ENCODE measurements around the gene CRY2. TPM values are rescaled to one million over a fixed set of nuclear protein-coding genes. Genes with fewer than 3 reads are reported as not detected.

CRY2 gene
- total and polyA plus RNA-seq, 4 donors: 16.7 to 72.9 (median 33.0) TPM

- H3K36me3 ChIP-seq (ENCODE audit: control insufficient read depth in 4 of 4, insufficient read depth in 3 of 4, low read depth in 1 of 4, low read length in 3 of 4): no peaks in the 10 kb centered on the region
- H3K9me3 ChIP-seq (ENCODE audit: control insufficient read depth in 4 of 4, low read length in 3 of 4): no peaks in the 10 kb centered on the region
- no peak for DNase-seq (ENCODE audit: low spot score)
- WGBS: under 1% methylated on average over 16 of the region's 16 CpGs
- TF ChIP-seq CTCF (IDR thresholded peaks at IDR 0.05; ENCODE audit: low read depth, low read length, missing input control): peak; percentile 10
- no peak for TF ChIP-seq EGR1 (IDR thresholded peaks at IDR 0.05; ENCODE audit: low read depth in 2 of 2)
- no peak for TF ChIP-seq ZBTB33 (IDR thresholded peaks at IDR 0.05)
- no peak for TF ChIP-seq FOXA1 (IDR thresholded peaks at IDR 0.05)
- TF ChIP-seq HNF4G (IDR thresholded peaks at IDR 0.05): no peak
- peak overlapping the region; percentile 94 for H3K9ac ChIP-seq (ENCODE audit: low read depth in 1 of 2, low read length in 2 of 2)
- peaks cover 16 to 85% (median 67%) of the 10 kb centered on the region in 4 donors for H3K4me1 ChIP-seq (ENCODE audit: control insufficient read depth in 4 of 4, insufficient read depth in 4 of 4, low read length in 3 of 4)
- H3K27me3 ChIP-seq (ENCODE audit: control insufficient read depth in 4 of 4, insufficient read depth in 4 of 4, low read length in 3 of 4): no peaks in the 10 kb centered on the region
- H3K27ac ChIP-seq (ENCODE audit: low read depth in 1 of 2, low read length in 2 of 2): peak overlapping the region; percentile 87 to 95
- H3K4me3 ChIP-seq (ENCODE audit: low read depth in 1 of 3, low read length in 3 of 3): peak overlapping the region; percentile 60 to 98 (median 81)
Observed at GRCh38 chr11:45847911-45848316, 639 bp downstream of the CRY2 start.

GRCh38 chr11:45848654-45849081, 1.4 kb downstream of the CRY2 start:
- H3K36me3 ChIP-seq (ENCODE audit: control insufficient read depth in 4 of 4, insufficient read depth in 3 of 4, low read depth in 1 of 4, low read length in 3 of 4): peaks cover 0 to 4% (median under 1%) of the 10 kb centered on the region in 4 donors
- H3K27ac ChIP-seq (ENCODE audit: low read depth in 1 of 2, low read length in 2 of 2): peak overlapping the region; percentile 87 to 95
- peak overlapping the region; percentile 94 for H3K9ac ChIP-seq (ENCODE audit: low read depth in 1 of 2, low read length in 2 of 2)
- H3K27me3 ChIP-seq (ENCODE audit: control insufficient read depth in 4 of 4, insufficient read depth in 4 of 4, low read length in 3 of 4): no peaks in the 10 kb centered on the region
- peak; percentile 75 for TF ChIP-seq SP1 (IDR thresholded peaks at IDR 0.05)
- no peak for TF ChIP-seq FOXA1 (IDR thresholded peaks at IDR 0.05)
- peak; percentile 14 to 33 for TF ChIP-seq RAD21 (IDR thresholded peaks at IDR 0.05)
- TF ChIP-seq NR2F2 (IDR thresholded peaks at IDR 0.05): no peak
- no peak for TF ChIP-seq ATF3 (IDR thresholded peaks at IDR 0.05)
- TF ChIP-seq YY1 (IDR thresholded peaks at IDR 0.05): peak; percentile 78
- TF ChIP-seq HNF4A (conservative IDR thresholded peaks at IDR 0.05): peak; percentile 69 to 80
- peak; percentile 63 to 64 for TF ChIP-seq RXRA (IDR thresholded peaks at IDR 0.05)
- peak; percentile 2 for TF ChIP-seq CTCF (IDR thresholded peaks at IDR 0.05; ENCODE audit: low read depth, low read length, missing input control)
- TF ChIP-seq HNF4G (IDR thresholded peaks at IDR 0.05): peak; percentile 66
- TF ChIP-seq ZBTB33 (IDR thresholded peaks at IDR 0.05): no peak
- no peak for TF ChIP-seq REST (IDR thresholded peaks at IDR 0.05)
- no peak for TF ChIP-seq EGR1 (IDR thresholded peaks at IDR 0.05; ENCODE audit: low read depth in 2 of 2)
- no peak for TF ChIP-seq JUND (IDR thresholded peaks at IDR 0.05)
- TF ChIP-seq FOXA2 (IDR thresholded peaks at IDR 0.05): no peak
- peak; percentile 34 for TF ChIP-seq MAX (IDR thresholded peaks at IDR 0.05)
- no peak for TF ChIP-seq GABPA (IDR thresholded peaks at IDR 0.05 in 1 of 2, conservative IDR thresholded peaks at IDR 0.05 in 1 of 2)
- peak; percentile 83 for TF ChIP-seq TAF1 (conservative IDR thresholded peaks at IDR 0.05)
- peaks cover 20 to 89% (median 70%) of the 10 kb centered on the region in 4 donors for H3K4me1 ChIP-seq (ENCODE audit: control insufficient read depth in 4 of 4, insufficient read depth in 4 of 4, low read length in 3 of 4)
- H3K9me3 ChIP-seq (ENCODE audit: control insufficient read depth in 4 of 4, low read length in 3 of 4): no peaks in the 10 kb centered on the region
- WGBS: 22% methylated on average over 8 of the region's 8 CpGs
- H3K4me3 ChIP-seq (ENCODE audit: low read depth in 1 of 3, low read length in 3 of 3): peak overlapping the region; percentile 60 to 98 (median 81)
- DNase-seq (ENCODE audit: low spot score): no peak

Measured in liver (tissue), 9 donors.